GM19043 (cell line): ENCODE results near the gene IBSP.
A peak's percentile ranks its signal among the peaks of the same experiment; 100 is the strongest.

ENCODE experiments used
- ATAC-seq: cut with Tn5 transposase; IDR thresholded peaks from one replicate; pipeline ENCODE4 v1.9.1; 2021; ENCODE audit warnings: low read depth; ENCODE audit not compliant: unreplicated experiment

The IBSP gene

GRCh38 chr4:87835743-87836142, 36.4 kb downstream of the IBSP start:
- no peak for ATAC-seq

GRCh38 chr4:87838205-87838604, 38.9 kb downstream of the IBSP start:
- ATAC-seq: no peak

DNA sequence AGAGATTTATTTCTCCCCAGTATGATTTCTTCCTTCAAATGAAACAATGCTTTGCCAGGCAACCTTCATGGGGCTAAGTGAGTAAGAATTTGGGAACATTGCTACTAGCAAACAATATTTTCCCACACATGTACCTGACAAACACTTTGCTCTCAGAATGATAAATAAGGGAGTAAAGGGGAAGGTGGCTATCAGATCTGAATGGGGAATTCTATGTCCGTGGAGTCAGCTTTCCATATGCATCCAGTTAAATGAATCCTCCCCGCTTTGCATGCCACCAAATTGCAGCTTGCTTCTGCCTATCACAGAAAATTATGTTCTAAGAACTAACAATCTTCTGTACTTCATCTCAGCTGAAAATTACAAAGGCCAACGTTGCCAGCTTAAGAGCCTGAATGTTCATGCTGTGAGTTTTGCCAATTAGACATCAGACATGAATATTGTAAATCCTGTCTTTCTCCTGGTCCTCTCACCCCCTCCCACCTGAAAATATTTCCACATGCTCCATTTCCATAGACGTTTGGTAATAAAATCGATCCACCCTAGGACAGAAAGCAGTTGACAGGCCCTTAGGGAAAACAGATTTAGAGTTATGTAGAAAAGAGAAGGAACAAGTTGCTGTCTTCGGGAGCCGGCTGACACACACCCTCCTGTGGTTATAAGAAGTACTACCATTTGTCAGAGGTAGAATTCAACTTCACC, 39.7 kb downstream of the IBSP start:
- ATAC-seq: peak; percentile 77

DNA sequence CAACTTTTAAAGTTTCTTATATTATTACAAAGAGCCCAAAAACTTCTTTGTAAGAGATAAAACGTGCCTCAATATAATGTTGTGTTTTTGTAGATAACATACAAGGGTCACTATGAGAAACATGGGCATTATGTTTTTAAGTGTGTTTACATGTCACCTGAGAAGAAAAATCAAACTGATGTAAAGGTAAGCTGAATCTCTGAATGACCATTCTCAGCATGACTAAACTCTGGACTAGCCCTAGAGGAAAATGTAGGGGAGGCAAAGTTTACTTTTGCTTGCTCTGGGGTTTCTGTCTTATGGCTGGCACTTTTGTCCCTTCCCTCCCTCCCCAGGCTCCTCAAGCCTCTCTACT, 40.2 kb downstream of the IBSP start:
- peak; percentile 16 for ATAC-seq

DNA sequence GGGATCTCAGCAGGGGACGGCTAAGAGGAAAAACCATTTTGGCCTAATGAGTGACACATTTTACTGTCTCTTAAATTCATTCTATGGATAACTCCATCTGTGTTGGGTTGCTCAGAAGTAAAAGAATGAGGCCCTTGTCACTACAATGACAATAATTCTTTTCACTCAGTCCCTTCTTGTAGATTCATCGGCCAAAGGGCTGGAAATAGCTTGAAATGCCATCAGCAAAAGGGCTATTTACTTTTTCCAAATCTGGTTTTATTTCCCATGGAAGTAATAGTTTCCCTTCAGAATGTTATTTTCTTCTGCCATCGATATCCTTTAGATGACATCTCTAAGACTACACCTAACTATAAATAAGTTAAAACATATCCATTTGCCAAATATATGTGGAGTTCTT, 40.8 kb downstream of the IBSP start:
- no peak for ATAC-seq

DNA sequence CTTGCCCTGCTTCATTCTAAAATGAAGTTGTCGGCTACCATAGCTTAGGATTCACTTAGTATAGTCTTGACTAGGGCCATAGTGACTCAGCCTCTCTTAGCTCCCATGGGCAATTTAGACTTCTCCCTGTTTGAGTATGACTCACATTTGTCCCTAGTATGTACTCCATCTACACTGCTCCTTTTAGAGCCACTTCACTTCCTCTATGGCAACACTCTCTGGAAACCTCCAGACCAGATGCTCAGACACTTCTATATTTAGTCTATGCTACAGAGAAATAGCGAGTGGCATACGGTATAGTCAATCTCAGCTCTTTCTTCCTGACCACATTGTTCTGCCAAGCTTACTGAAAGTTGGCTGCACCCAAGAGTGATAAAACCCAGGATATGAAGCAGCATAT, 44.6 kb downstream of the IBSP start:
- no peak for ATAC-seq

DNA sequence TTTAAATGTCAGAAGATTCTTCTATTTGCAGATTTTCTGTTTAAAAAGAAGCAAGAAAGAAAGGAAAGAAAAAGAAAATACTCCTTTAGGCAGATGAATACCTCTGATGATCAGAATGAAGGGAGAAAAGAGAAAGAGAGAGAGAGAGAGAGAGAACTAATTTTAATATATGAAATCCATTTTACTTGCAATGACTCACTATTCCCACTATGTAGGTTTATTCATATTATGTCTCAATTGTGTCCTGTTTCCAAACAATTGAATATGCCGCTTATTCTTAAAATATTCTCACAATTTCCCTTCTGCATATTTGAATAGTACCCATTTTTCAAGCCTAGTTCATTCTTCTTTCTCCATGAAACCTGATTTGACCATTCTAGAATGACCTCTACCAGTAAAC, 45.1 kb downstream of the IBSP start:
- ATAC-seq: no peak

DNA sequence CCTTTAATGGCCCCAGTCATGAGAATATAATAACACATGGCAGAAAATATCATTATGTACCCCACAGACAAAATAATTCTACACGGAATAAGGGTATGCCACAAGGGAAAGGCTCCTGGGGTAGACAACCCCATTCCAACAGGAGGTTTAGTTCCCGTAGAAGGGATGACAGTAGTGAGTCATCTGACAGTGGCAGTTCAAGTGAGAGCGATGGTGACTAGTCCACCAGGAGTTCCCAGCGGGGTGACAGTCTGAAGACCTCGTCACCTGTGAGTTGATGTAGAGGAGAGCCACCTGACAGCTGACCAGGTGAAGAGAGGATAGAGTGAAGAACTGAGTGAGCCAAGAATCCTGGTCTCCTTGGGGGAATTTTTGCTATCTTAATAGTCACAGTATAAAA, 46.9 kb downstream of the IBSP start:
- ATAC-seq: no peak

DNA sequence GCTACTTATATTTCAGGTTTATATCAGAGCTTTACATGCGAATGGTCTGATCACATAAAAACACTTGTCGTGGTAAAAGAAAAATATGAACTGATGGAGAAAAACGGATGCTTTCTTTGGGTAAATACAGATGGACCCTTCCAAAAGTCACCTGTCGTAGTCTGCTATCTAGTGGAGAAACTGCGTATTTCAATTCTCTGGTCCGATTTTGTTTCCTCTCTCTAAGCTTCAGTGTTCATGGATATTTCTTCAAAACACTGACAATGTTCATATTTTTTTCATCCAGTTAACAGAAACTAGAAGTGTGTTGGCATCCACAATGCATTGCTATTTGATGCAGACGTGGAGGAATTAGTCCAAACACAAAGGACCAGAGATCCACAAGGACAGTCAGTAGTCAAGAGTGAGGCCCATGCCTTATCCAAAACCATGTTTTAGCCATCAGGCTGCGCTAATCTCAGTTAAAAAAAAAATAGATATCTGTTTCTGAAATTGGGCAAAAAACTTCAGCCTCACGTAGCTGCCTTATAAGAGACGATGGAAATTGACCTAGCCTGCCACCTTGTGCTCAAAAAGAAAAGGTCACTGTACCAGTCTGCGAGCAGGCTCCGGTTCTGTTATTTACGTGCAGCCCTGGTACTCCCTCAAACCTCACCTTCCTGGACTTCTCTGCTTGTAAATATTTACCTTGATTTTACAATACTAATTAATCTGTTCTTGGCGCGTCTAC, 49.4 kb downstream of the IBSP start:
- peak; percentile 82 for ATAC-seq

DNA sequence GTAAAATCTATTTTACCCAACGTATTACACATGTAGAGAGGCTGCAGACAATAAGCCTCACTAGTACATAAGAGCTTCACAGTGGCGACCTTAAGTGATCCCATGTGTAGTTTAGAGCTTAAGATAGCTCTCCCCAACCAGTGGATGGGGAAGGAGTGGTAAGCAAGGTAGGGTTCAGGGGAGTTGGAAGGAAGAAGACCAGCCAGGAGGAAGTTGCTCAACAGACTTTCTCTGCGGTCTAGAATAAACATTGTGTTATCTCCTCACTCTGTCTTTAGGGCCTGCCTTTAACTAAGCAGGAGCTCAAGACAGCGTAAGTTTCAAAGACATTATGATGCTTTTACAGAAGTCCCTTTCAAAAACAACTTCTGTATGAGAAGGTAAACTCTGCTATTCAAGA, 50.3 kb downstream of the IBSP start:
- ATAC-seq: no peak

DNA sequence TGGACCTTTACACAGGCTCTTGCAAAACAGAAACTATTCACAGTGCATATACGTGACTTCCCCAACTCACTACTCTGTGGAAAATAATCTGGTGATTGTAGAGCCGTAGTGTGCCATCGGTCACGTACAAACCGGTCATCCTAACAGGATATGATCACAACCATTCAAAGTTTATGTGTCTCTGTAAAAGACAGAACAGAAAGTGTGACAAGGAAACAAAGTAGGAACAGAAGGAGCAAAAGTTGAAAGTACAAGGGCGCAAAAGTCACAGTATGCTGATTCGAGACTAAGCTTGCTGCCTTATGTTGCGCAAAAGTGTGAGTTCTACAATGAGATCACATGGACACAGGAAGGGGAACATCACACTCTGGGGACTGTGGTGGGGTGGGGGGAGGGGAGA, 52.0 kb downstream of the IBSP start:
- ATAC-seq: no peak

GRCh38 chr4:87851953-87852352, 52.6 kb downstream of the IBSP start:
- ATAC-seq: no peak

GRCh38 chr4:87853108-87853507, 53.8 kb downstream of the IBSP start:
- ATAC-seq: no peak

GRCh38 chr4:87853891-87854290, 54.5 kb downstream of the IBSP start:
- no peak for ATAC-seq

DNA sequence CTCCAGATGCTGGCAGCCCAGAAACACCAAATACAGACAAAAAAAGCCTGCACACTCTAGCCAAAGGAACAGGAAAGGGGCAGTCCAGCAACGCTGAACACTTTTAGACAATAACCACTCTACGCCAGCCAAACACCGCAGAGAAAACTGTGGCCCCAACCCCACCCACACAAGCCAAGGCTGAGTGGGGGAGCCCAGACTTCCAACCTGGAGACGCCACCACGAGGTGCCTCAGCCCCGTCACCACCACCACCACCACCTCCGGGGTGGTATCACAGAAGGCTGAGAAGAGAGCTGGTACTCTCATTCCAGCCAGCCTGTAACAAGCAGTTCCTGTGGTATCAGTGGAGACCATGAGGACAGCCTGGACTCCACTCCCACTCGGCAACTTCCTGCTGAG, 56.2 kb downstream of the IBSP start:
- ATAC-seq: no peak

- no peak for ATAC-seq
Measured at GRCh38 chr4:87856816-87857215, 57.5 kb downstream of the IBSP start.

DNA sequence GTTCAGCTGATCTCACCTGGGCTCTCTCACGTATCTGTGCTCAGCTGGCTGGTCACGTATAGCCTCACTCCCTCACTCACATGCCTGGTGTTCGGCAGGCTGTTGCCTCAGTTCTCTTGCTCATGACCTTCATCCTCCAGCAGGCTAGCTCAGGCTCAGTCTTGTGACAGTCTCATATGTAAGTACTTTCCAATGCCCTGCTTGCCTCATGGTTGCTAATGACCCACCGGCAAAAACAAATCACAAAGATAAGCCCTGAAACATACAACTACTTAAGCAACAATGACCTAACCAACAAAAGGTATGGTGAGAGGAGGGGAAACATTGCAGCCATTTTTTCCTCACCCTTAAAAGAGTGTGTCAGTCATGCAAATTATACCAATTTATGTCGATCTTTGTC, 58.4 kb downstream of the IBSP start:
- ATAC-seq: no peak
